ENCODE results near the gene SHLD1. TPM values are rescaled to one million over a fixed set of nuclear protein-coding genes. Genes with fewer than 3 reads are reported as not detected.
A peak's percentile ranks its signal among the peaks of the same experiment; 100 is the strongest.
"Not testable (repeated sequence)": the region's sequence is repeated elsewhere in the genome, so short reads cannot be mapped to it uniquely, and the experiment has no call there.

The SHLD1 gene, protein sequence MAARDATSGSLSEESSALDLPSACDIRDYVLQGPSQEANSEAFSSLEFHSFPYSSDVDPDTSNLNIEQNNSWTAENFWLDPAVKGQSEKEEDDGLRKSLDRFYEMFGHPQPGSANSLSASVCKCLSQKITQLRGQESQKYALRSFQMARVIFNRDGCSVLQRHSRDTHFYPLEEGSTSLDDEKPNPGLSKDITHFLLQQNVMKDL
- 1 to 10 TPM; 2.7 to 3.3 TPM for total RNA-seq
- long read RNA-seq, donor 1, partial matches to known transcripts = 0 of 1 reads
- long read RNA-seq, donor 1, other reads (novel, unspliced or antisense) = 0 of 1 reads
- long read RNA-seq, donor 2, partial matches to known transcripts = 0 of 5 reads
- long read RNA-seq, donor 2, other reads (novel, unspliced or antisense) = 0 of 5 reads

- intact Hi-C loops (cut with DNase I) = loop anchor here in 1 of 2 donors (10.0 kb wide), 1 partner anchor 145 kb away; no protein-coding TSS in a partner anchor
These were observed at the start of gene SHLD1 for GRCh38 chr20:5749952-5750779. TSS of gene SHLD1 (plus strand) at chr20:5750401. CDS start at chr20:5772866, 22,465 bp downstream.

GRCh38 chr20:5702339-5702738 is 47.9 kb upstream of the SHLD1 start:
- DNase-seq (ENCODE audit: low spot score); intact Hi-C loops (cut with DNase I): not testable (repeated sequence)

More at GRCh38 chr20:5749952-5750779, at the start of gene SHLD1:
- peak; percentile 94 for DNase-seq (ENCODE audit: low spot score)

DNA sequence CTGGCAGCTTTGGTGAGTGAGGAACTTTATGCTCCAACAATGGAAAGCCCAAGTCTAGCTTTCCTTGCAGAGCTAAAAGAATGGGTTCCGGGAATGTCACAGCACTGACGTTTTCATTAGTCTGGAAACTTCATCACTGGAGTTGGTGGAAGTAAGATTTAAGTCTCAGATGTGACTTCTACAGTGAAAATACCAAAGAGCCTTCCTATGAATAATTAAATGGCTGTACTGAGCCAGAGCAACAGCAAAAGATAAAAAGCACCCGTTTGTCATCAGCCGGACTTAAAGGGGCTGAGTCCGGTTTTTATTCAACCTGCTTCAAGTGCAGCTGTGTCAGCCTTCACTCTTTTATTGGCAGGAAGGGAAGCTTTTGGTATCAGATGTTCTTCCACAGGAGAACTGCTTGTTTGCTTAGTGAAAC is 46.5 kb upstream of the SHLD1 start:
- intact Hi-C loops (cut with DNase I) = no loop called here
- DNase-seq (ENCODE audit: low spot score) = no peak

- intact Hi-C loops (cut with DNase I) = no loop called here
- DNase-seq (ENCODE audit: low spot score) = no peak
These were observed 44.4 kb upstream of the SHLD1 start for GRCh38 chr20:5705827-5706226.

DNA sequence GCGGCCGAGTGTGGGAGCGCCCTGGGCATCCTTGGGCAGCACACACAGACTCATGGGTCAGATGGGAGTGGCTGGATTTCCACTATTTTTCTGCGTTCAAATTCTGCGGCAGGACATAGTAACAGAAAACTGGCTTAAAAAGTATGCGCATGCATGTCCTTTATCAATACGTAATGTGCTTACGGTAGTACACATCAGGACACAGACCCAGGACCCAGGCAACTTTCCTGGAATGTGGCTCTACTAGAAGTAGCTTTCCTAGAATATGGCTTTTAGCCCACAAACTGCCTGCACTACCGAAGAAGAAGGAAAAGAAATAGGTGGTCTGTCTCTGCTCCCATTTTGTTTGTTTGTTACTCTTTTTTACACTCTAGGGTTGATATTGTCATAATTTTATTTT is 43.4 kb upstream of the SHLD1 start:
- intact Hi-C loops (cut with DNase I) = no loop called here
- DNase-seq (ENCODE audit: low spot score) = no peak

- intact Hi-C loops (cut with DNase I) = no loop called here
- no peak for DNase-seq (ENCODE audit: low spot score)
These were observed 39.6 kb upstream of the SHLD1 start for GRCh38 chr20:5710551-5710950.

- DNase-seq (ENCODE audit: low spot score) = no peak
- intact Hi-C loops (cut with DNase I) = no loop called here
These were observed 35.8 kb upstream of the SHLD1 start for GRCh38 chr20:5714261-5715041.

- no peak for DNase-seq (ENCODE audit: low spot score)
- intact Hi-C loops (cut with DNase I) = no loop called here
These were observed 34.9 kb upstream of the SHLD1 start for GRCh38 chr20:5715071-5715841.

GRCh38 chr20:5716953-5717352 is 33.2 kb upstream of the SHLD1 start:
- intact Hi-C loops (cut with DNase I) = no loop called here
- DNase-seq (ENCODE audit: low spot score) = no peak

- intact Hi-C loops (cut with DNase I) = no loop called here
These were observed 31.2 kb upstream of the SHLD1 start for GRCh38 chr20:5718896-5719595.

DNA sequence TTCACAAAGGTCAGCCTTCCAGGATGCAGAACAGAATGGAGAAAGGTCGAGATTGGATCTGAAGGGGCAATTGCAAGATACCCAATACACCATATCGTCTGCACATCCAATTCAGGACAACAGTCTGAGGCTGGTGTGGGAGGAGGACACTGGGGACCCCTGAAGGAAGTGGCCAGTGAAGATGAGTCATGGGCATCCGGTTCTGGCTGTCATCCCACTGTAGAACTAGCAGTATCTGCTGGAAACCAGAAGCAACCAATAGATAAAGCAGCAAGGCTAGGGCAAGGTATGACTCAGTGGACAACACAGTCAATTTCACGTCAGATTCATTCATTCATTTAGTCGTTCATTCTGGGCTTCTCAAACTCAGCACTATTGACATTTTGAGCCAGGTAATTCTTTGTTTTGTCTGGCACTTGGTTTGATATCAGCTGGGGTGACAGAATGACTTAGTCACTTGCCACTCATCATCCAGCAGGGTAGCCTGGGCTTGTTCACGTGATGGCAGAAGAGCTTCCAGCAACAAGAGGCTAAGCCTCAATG is 30.3 kb upstream of the SHLD1 start:
- intact Hi-C loops (cut with DNase I) = no loop called here
- no peak for DNase-seq (ENCODE audit: low spot score)

More at GRCh38 chr20:5718896-5719595, 31.2 kb upstream of the SHLD1 start:
- no peak for DNase-seq (ENCODE audit: low spot score)

DNA sequence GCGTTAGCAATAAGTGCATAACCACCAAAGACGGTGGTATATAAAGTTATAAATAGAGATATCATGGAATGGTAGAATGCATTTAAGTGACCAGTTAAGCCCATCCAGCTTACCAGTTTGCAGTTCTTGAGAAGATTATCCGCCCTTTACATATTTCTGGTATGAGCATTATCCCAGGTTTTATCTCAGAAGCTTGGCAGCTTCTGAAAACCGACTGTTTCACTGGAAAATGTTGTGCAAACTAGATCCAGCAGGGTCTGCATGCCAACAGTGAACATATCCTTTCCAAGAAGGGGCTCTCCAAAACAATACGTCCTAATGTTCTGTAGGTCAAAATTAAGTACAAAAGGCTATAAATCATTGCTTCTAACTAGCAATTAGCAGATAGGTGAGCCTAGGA is 29.5 kb upstream of the SHLD1 start:
- intact Hi-C loops (cut with DNase I) = no loop called here
- no peak for DNase-seq (ENCODE audit: low spot score)

DNA sequence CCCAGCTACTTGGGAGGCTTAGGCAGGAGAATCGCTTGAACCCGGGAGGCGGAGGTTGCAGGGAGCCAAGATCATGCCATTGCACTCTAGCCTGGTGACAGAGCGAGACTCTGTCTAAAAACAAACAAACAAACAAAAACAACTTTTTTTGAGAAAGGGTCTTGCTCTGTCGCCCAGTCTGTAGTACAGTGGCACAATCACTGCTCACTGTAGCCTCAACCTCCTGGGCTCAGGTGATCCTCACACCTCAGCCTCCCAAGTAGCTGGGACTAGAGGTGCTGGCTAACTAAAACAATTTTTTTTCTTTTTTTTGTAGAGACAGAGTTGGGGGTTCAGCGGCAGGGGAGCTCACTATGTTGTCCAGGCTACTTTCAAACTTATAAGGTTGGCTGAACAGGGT is 28.8 kb upstream of the SHLD1 start:
- DNase-seq (ENCODE audit: low spot score); intact Hi-C loops (cut with DNase I): not testable (repeated sequence)

- no peak for DNase-seq (ENCODE audit: low spot score)
- intact Hi-C loops (cut with DNase I) = no loop called here
These were observed 27.3 kb upstream of the SHLD1 start for GRCh38 chr20:5722927-5723326.

GRCh38 chr20:5725183-5725463 is 25.1 kb upstream of the SHLD1 start:
- intact Hi-C loops (cut with DNase I); DNase-seq (ENCODE audit: low spot score): not testable (repeated sequence)

DNA sequence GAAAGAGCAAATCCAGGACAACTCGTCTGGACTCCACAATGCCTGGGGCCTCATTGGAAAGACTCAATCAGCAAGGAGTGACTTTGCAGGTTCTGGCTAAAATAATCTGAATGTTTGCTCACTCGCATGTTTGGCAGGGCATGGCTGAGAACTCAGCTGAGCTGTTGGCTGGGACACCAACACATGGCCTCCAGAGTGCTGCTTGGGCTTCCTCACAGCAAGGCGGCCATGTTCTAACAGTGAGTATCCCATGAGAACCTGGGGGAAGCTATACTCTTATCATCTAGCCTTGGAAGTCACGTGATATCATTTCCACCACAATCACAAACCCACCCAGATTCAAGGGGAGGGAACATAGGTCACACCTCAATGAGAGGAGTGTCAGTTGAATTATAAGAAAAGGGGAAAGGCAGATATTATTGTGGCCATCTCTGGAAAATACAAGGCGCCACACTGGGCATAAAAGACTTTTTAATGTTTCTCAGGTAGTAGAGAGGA is 23.1 kb upstream of the SHLD1 start:
- intact Hi-C loops (cut with DNase I) = no loop called here
- DNase-seq (ENCODE audit: low spot score) = no peak

DNA sequence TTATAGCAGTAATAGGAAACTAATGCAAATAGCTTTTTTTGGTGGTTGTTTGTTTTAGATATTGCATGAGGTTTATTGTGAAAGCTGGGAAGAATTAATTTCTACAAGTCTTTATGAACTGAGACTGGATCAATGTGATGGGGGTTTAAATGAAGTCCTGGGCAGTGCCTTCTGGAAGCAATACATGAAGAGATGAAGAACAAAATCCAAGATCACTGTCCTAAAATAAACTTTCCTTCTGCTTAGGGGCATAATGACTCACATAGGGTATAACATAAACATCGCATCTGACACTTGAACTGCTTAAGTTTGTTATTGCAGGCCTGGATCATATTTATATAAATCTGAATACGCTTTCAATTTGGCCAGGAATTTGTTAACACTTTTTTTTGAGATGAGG is 20.9 kb upstream of the SHLD1 start:
- DNase-seq (ENCODE audit: low spot score) = no peak
- intact Hi-C loops (cut with DNase I) = no loop called here

DNA sequence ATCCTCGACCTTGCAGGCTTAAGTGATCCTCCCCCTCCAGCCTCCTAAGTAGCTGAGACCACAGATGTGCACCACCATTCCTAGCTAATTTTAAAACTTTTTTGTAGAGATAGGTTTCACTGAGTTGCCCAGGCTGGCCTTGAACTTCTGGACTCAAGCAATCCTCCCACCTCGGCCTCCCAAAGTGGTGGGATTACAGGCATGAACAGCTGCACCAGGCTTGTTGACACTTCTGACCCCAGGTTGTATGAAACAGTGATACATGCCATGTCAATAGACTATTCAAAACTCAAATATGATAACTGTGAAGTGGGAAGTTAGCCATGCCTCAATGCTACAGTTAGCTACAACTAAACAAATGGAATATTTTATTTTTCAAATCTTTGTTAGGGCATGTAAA is 20.1 kb upstream of the SHLD1 start:
- intact Hi-C loops (cut with DNase I) = loop anchor here in 1 of 2 donors (10.0 kb wide), 1 partner anchor 65 kb away; no protein-coding TSS in a partner anchor
- DNase-seq (ENCODE audit: low spot score) = no peak
